K562 (cell line): ENCODE data around the gene TIMM17A. TPM values are rescaled to one million over a fixed set of nuclear protein-coding genes. Genes with fewer than 3 reads are reported as not detected.

ENCODE experiments used
- CREB3 ChIP-seq: fragments of 450-650 bp; conservative IDR thresholded peaks from 2 replicates; pipeline ENCODE4 v1.6.1; 2016; ENCODE audit warnings: missing genetic modification characterization, low read depth, mild to moderate bottlenecking, missing compliant biosample characterization, moderate library complexity
- CXXC5 ChIP-seq: fragments of 250-450 bp; sonication (Bioruptor Pico); IDR thresholded peaks from 2 replicates; pipeline ENCODE4 v1.8.0; 2022; ENCODE audit warnings: inconsistent platforms, mild to moderate bottlenecking, moderate library complexity
- MXD1 ChIP-seq: fragments of 250-450 bp; sonication (Bioruptor Pico); IDR thresholded peaks from 2 replicates; pipeline ENCODE4 v1.8.0; 2021; ENCODE audit warnings: borderline replicate concordance, mild to moderate bottlenecking, moderate library complexity; ENCODE audit not compliant: poor library complexity, severe bottlenecking
- NCOA1 ChIP-seq: fragments of 450-650 bp; IDR thresholded peaks from 2 replicates; pipeline ENCODE4 v1.6.1; 2016; ENCODE audit warnings: low read depth
- NFRKB ChIP-seq: fragments of 450-650 bp; IDR thresholded peaks from 2 replicates; pipeline ENCODE4 v1.6.1; 2016; ENCODE audit warnings: low read depth
- NFYB ChIP-seq: IDR thresholded peaks from 2 replicates; pipeline ENCODE4 v1.6.1; 2011; ENCODE audit warnings: mild to moderate bottlenecking, moderate library complexity; ENCODE audit not compliant: insufficient read length; ENCODE audit errors: extremely low read depth
- PKNOX1 ChIP-seq: fragments of 450-650 bp; IDR thresholded peaks from 2 replicates; pipeline ENCODE4 v1.6.1; 2016
- SETDB1 ChIP-seq: IDR thresholded peaks from one replicate; pipeline ENCODE4 v1.6.1; 2012; ENCODE audit warnings: low read length, control low read depth, inconsistent platforms
- SMAD1 ChIP-seq: fragments of 150-350 bp; IDR thresholded peaks from 2 replicates; pipeline ENCODE4 v1.6.1; 2014; ENCODE audit warnings: low read length, low read depth; ENCODE audit not compliant: partially characterized antibody
- TGIF2 ChIP-seq: sonication (generic); formaldehyde crosslinking; IDR thresholded peaks from 2 replicates; pipeline ENCODE4 v1.8.1; 2022; ENCODE audit warnings: mild to moderate bottlenecking, missing genetic modification reagents, moderate library complexity
- XRCC5 ChIP-seq: fragments of 200-400 bp; formaldehyde crosslinking; IDR thresholded peaks from 2 replicates; pipeline ENCODE4 v1.6.1; 2017; ENCODE audit warnings: low read depth, mild to moderate bottlenecking, low read length
- ZEB2 ChIP-seq: fragments of 450-650 bp; IDR thresholded peaks from 2 replicates; pipeline ENCODE4 v1.6.1; 2016
- ZNF133 ChIP-seq: fragments of 250-450 bp; sonication (Bioruptor Pico); IDR thresholded peaks from 2 replicates; pipeline ENCODE4 v1.4.0; 2020; ENCODE audit warnings: mild to moderate bottlenecking
- ZNF282 ChIP-seq: sonication (generic); formaldehyde crosslinking; IDR thresholded peaks from 2 replicates; pipeline ENCODE4 v1.8.1; 2023; ENCODE audit warnings: missing genetic modification reagents
- ZNF3 ChIP-seq: fragments of 250-450 bp; sonication (Bioruptor Pico); IDR thresholded peaks from 2 replicates; pipeline ENCODE4 v1.5.0; 2021; ENCODE audit warnings: mild to moderate bottlenecking, moderate library complexity
- polyA plus RNA-seq, 8 experiments: library from polyadenylated mRNA; depleted of rRNA in 4 of 8; stranded (reverse) in 5 of 8; unstranded in 3 of 8; fragments of >200 nt; fragmentation: Nextera tagmentation in 2 of 8; fragmentation: Illumina TruSeq in 1 of 8; extraction: Ambion mirVana in 2 of 8; extraction: Trizol in 1 of 8; gene quantifications; 2 replicates each; pipeline versions ENCODE4 v1.2.1 to v1.2.3, GENCODE V29; 2011 to 2014; ENCODE audit warnings: inconsistent platforms in 1 of 8, missing spikeins in 1 of 8
- total RNA-seq, 7 experiments: library from RNA; depleted of rRNA in 6 of 7; stranded (reverse); fragments of >200 nt in 6 of 7; fragmentation: Illumina TruSeq in 2 of 7; extraction: Trizol in 2 of 7; gene quantifications; 2 replicates each; pipeline versions ENCODE4 v1.2.1 to v1.2.3, GENCODE V29; 2011 to 2021; ENCODE audit warnings: low replicate concordance in 1 of 7
- TF ChIP-seq, protein P1 (sequence below): IDR thresholded peaks from 2 replicates; pipeline ENCODE4 v1.6.1; 2011; ENCODE audit not compliant: insufficient read length; ENCODE audit errors: extremely low read depth

TIMM17A gene
- total and polyA plus RNA-seq, 9 of the 15 experiments (the other 6 are each of a cell fraction or from before 2014, with no cell fraction given), result 116 to 744 (median 180) TPM

DNA sequence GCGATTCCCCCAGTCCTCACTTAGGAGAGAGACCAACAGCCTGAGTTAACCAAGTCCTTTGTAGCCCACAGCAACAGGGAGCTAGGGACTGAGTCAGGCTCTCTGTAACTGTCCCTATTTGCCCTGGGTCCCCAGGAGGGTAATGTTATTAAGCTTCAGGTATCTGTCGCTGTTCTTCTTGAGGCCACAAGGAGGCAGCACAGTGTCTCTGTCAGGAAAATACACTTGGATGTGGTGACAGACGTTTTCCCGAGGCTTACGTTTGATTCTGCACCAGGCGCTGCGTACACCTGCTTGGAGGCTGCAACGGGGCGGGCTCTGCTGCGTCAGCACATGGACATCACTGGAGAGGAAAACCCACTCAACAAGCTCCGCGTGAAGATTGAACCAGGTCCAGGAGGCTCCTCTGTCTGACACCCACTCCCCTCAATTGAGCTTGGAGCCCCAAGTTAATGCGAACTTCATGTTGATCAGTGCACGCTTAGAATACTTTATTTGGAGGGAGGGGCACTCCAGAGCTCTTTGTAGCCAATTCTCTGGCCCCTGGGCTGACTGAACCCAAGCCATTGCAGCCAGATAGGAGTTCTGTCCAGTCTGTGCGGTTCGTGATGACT lies 44.4 kb downstream of the TIMM17A start (continued):
- TF ChIP-seq NFYB (no peak), ZNF3 (CRISPR knock-in tag) (no peak), XRCC5 (0 out of 2 replicates have a peak, but pooled peaks have one; percentile 27), ZNF133 (CRISPR knock-in tag) (no peak), NFRKB (no peak), ZNF282 (no peak), MXD1 (CRISPR knock-in tag) (no peak), PKNOX1 (peak; percentile 57), SMAD1 (no peak), CREB3 (tag) (no peak), CXXC5 (CRISPR knock-in tag) (no peak), ZEB2 (no peak), NCOA1 (no peak), TGIF2 (CRISPR knock-in tag) (no peak), SETDB1 (no peak)
- TF ChIP-seq, protein P1, sequence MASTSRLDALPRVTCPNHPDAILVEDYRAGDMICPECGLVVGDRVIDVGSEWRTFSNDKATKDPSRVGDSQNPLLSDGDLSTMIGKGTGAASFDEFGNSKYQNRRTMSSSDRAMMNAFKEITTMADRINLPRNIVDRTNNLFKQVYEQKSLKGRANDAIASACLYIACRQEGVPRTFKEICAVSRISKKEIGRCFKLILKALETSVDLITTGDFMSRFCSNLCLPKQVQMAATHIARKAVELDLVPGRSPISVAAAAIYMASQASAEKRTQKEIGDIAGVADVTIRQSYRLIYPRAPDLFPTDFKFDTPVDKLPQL, result no peak
- TF ChIP-seq, all 486 proteins: peak for 31
